Left kidney (tissue), 2 donors: Measurements from ENCODE around the gene FRS3. TPM values are rescaled to one million over a fixed set of nuclear protein-coding genes. Genes with fewer than 3 reads are reported as not detected.

Experiments
- DNase-seq: peaks from one replicate; pipeline ENCODE4 v3.0.0-alpha.2; 2013
- polyA plus RNA-seq: library from polyadenylated mRNA; unstranded; fragments of 120-200 nt; gene quantifications from one replicate; pipeline ENCODE4 v1.2.1, GENCODE V29; 2013; ENCODE audit not compliant: insufficient read length

FRS3 gene
- polyA plus RNA-seq, 1 donor: 5.0 TPM

GRCh38 chr6:41743406-41744235 lies 36.1 kb downstream of the FRS3 start:
- DNase-seq: no peak

- no peak for DNase-seq
These were observed 37.8 kb downstream of the FRS3 start for GRCh38 chr6:41741625-41742490.

- no peak for DNase-seq
These were observed 39.1 kb downstream of the FRS3 start for GRCh38 chr6:41740366-41741162.

- no peak for DNase-seq
These were observed 40.7 kb downstream of the FRS3 start for GRCh38 chr6:41739041-41739440.

- no peak for DNase-seq
These were observed 42.0 kb downstream of the FRS3 start for GRCh38 chr6:41737591-41738130.

GRCh38 chr6:41736800-41737555 lies 42.7 kb downstream of the FRS3 start:
- no peak for DNase-seq

- DNase-seq: no peak
These were observed 43.4 kb downstream of the FRS3 start for GRCh38 chr6:41736186-41736733.

GRCh38 chr6:41735427-41736185 lies 44.1 kb downstream of the FRS3 start, which contains the start of gene TFEB:
TFEB (minus strand) TSS chr6:41735608; CDS start chr6:41691213, 44,395 bp downstream.
- peak; percentile 90 for DNase-seq

- peak; percentile 73 for DNase-seq
These were observed 44.9 kb downstream of the FRS3 start for GRCh38 chr6:41734666-41735426.

- peak; percentile 76 for DNase-seq
These were observed 45.7 kb downstream of the FRS3 start for GRCh38 chr6:41733707-41734665.

GRCh38 chr6:41733360-41733706 lies 46.4 kb downstream of the FRS3 start:
- DNase-seq: no peak

- no peak for DNase-seq
These were observed 46.9 kb downstream of the FRS3 start for GRCh38 chr6:41732591-41733359.

- DNase-seq: no peak
These were observed 47.6 kb downstream of the FRS3 start for GRCh38 chr6:41732149-41732548.

- no peak for DNase-seq
These were observed 48.1 kb downstream of the FRS3 start for GRCh38 chr6:41731561-41732086.

- DNase-seq: no peak
These were observed 48.9 kb downstream of the FRS3 start for GRCh38 chr6:41730531-41731436.

- no peak for DNase-seq
These were observed 50.1 kb downstream of the FRS3 start for GRCh38 chr6:41729624-41730023.
